ENCODE data around the gene KAZN.

Gene KAZN

DNA sequence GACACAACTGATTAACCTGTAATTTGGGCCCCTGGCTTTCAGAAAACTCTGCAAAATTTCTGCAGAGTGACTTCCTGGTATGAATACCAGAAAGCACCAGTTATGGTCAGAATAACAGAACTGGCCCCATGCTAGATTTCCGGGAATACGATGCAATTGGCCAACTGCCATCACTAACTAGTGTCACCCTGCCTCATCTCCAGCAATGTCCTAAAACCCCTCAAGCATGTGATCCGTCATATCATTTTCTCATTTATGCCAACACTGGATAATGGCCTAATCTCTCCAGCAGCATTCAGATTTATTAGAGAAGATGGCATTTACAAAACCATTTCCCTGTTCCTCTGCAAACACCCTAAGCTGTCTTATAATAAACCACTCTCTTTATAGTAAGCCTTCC, 15.4 kb downstream of the KAZN start:
- Histone ChIP-seq H3K4me1 (ENCODE audit: control insufficient read depth, insufficient read depth, low read length) (peaks cover 4% of the 10 kb centered on the region; the same call in 1 of the 2 replicates), H3K9me3 (ENCODE audit: control insufficient read depth, insufficient read depth, low read depth, low read length) (no peaks in the 10 kb centered on the region), H3K36me3 (ENCODE audit: control insufficient read depth, insufficient read depth, low read length) (peaks cover 5% of the 10 kb centered on the region; the same call in 1 of the 2 replicates), H3K27me3 (ENCODE audit: control insufficient read depth, insufficient read depth, low read length) (no peaks in the 10 kb centered on the region), H3K27ac (ENCODE audit: low read depth, low read length) (no peak overlapping the region), H3K4me3 (ENCODE audit: low read depth, low read length) (no peak overlapping the region), H3K9ac (ENCODE audit: low read length) (no peak overlapping the region)

DNA sequence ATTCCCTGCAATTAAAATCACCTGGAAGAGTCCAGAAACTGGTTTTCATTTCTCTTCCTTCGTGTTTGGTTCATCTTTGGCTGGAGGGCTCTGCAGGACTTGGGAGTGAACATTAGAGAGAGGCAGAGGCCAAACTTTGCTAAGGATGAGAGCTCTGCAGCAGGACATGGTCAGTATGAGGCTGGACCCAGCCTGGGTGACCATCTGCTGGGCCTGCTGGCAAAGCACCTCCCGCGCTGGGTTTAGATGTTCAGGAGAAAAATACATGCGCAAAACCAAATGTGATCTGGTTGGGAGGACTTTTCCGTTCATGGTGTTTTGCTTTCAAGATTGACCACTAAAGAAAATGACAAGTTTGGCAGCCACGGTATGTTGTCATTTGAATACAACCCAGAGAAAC, 15.9 kb downstream of the KAZN start:
- peaks cover 2% of the 10 kb centered on the region; the same call in 1 of the 2 replicates for H3K36me3 ChIP-seq (ENCODE audit: control insufficient read depth, insufficient read depth, low read length)
- H3K27ac ChIP-seq (ENCODE audit: low read depth, low read length) = no peak overlapping the region
- H3K27me3 ChIP-seq (ENCODE audit: control insufficient read depth, insufficient read depth, low read length) = no peaks in the 10 kb centered on the region
- H3K9me3 ChIP-seq (ENCODE audit: control insufficient read depth, insufficient read depth, low read depth, low read length) = no peaks in the 10 kb centered on the region
- no peak overlapping the region for H3K9ac ChIP-seq (ENCODE audit: low read length)
- H3K4me1 ChIP-seq (ENCODE audit: control insufficient read depth, insufficient read depth, low read length) = peaks cover 4% of the 10 kb centered on the region; the same call in 1 of the 2 replicates
- H3K4me3 ChIP-seq (ENCODE audit: low read depth, low read length) = no peak overlapping the region

DNA sequence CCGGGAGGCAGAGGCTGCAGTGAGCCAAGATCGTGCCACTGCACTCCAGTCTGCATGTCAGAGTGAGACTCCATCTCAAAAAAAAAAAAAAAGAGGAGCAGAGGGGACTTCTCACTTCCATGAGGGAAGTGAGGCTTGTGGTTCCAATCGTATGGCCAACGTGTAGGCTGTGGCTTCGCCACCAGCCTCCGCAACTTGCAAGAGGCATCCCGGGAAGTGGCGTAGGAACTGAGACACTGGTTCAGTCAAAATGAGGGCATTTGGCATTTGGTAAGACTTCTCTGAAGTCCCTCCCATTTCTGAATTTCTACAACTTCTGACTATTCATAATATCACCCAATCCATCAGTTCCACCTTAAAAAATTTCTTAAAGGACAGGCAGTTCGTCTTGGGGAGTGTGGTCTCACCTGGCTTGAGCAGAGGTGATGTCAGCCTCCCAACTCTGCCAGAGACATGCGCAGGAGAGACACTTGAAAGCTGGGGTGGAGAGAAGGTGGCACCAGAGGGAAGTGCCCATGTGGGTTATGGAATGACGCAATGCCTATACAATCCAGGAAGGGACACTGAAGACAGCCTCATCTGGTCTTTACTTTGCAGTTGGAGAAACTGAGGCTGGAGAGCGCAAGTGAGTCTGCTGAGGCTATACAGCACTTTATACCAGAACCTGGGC, 17.2 kb downstream of the KAZN start:
- Histone ChIP-seq H3K27me3 (ENCODE audit: control insufficient read depth, insufficient read depth, low read length) (no peaks in the 10 kb centered on the region), H3K27ac (ENCODE audit: low read depth, low read length) (no peak overlapping the region)

DNA sequence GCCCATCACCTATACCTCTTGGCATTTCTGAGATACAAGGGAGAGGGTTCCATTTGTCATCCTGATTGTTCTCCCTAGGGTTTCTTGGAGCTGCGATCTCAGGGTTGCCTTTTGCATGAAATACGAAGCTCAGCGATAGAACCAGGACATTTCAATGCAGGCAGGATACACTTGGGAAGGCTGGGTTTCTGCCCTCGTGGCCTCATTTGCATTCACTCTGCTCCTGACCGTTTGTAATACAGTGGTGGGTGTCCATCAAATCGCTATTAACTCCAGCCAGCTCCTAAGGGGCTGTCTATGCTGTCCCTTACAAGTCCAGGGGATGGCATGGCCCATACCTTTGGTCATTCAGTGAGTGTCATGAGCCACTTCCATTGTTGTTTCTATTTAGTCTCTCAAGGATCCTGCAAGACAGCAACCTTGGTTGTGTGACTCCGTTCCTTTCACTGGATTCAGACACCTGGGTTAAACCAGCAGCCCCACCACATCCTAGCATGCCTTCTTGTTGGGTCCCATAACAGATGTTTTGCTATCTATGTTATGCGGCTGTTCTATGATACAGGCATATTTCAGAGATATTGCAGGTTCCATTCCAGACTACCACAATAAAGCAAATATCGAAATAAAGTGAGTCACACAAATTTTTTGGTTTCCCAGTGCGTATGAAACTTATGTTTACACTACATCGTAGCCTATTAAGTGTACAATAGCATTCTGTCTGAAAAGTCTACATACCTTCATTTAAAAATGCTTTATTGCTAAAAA, 18.3 kb downstream of the KAZN start:
- Histone ChIP-seq H3K4me1 (ENCODE audit: control insufficient read depth, insufficient read depth, low read length) (peaks cover 4% of the 10 kb centered on the region; the same call in 1 of the 2 replicates), H3K27ac (ENCODE audit: low read depth, low read length) (no peak overlapping the region), H3K36me3 (ENCODE audit: control insufficient read depth, insufficient read depth, low read length) (0 out of 2 replicates have a peak, but pooled peaks cover 2% of the 10 kb centered on the region), H3K4me3 (ENCODE audit: low read depth, low read length) (no peak overlapping the region), H3K9me3 (ENCODE audit: control insufficient read depth, insufficient read depth, low read depth, low read length) (0 out of 2 replicates have a peak, but pooled peaks cover 5% of the 10 kb centered on the region), H3K9ac (ENCODE audit: low read length) (no peak overlapping the region), H3K27me3 (ENCODE audit: control insufficient read depth, insufficient read depth, low read length) (no peaks in the 10 kb centered on the region)

More for the DNA sequence above, 17.2 kb downstream of the KAZN start:
- H3K9me3 ChIP-seq (ENCODE audit: control insufficient read depth, insufficient read depth, low read depth, low read length) = no peaks in the 10 kb centered on the region
- no peak overlapping the region for H3K4me3 ChIP-seq (ENCODE audit: low read depth, low read length)
- 0 out of 2 replicates have a peak, but pooled peaks cover 2% of the 10 kb centered on the region for H3K36me3 ChIP-seq (ENCODE audit: control insufficient read depth, insufficient read depth, low read length)
- no peak overlapping the region for H3K9ac ChIP-seq (ENCODE audit: low read length)
- H3K4me1 ChIP-seq (ENCODE audit: control insufficient read depth, insufficient read depth, low read length) = peaks cover 4% of the 10 kb centered on the region; the same call in 1 of the 2 replicates

GRCh38 chr1:14617791-14618190, 19.3 kb downstream of the KAZN start:
- peaks cover 4% of the 10 kb centered on the region; the same call in 1 of the 2 replicates for H3K4me1 ChIP-seq (ENCODE audit: control insufficient read depth, insufficient read depth, low read length)
- no peak overlapping the region for H3K4me3 ChIP-seq (ENCODE audit: low read depth, low read length)
- no peak overlapping the region for H3K27ac ChIP-seq (ENCODE audit: low read depth, low read length)
- H3K9ac ChIP-seq (ENCODE audit: low read length) = no peak overlapping the region
- H3K27me3 ChIP-seq (ENCODE audit: control insufficient read depth, insufficient read depth, low read length) = no peaks in the 10 kb centered on the region
- H3K36me3 ChIP-seq (ENCODE audit: control insufficient read depth, insufficient read depth, low read length) = 0 out of 2 replicates have a peak, but pooled peaks cover 2% of the 10 kb centered on the region
- peaks cover 9% of the 10 kb centered on the region; the same call in 1 of the 2 replicates for H3K9me3 ChIP-seq (ENCODE audit: control insufficient read depth, insufficient read depth, low read depth, low read length)

DNA sequence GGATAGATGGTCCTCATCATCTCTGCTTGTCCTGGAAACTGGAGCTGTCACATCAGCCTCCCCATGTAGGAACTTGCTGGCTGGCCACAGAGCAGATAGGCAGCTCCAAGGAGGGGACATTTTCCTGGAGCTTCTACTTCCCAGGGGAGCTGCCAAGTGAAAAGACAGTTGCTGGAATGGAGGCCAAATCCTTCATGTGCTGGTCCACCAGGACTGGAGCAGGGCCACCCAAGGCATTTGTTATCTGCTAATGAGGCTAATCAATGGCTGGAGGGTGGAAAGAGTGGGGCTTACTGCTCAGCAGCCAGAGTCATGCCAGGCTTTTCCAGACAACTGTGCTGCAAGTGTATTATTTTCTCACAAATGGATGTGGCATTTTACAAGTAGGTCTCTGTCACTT, 22.5 kb downstream of the KAZN start:
- no peak overlapping the region for H3K27ac ChIP-seq (ENCODE audit: low read depth, low read length)
- peaks cover 14% of the 10 kb centered on the region; the same call in 1 of the 2 replicates for H3K9me3 ChIP-seq (ENCODE audit: control insufficient read depth, insufficient read depth, low read depth, low read length)
- H3K4me1 ChIP-seq (ENCODE audit: control insufficient read depth, insufficient read depth, low read length) = peaks cover 18% of the 10 kb centered on the region; the same call in 1 of the 2 replicates
- H3K4me3 ChIP-seq (ENCODE audit: low read depth, low read length) = no peak overlapping the region
- no peak overlapping the region for H3K9ac ChIP-seq (ENCODE audit: low read length)
- H3K36me3 ChIP-seq (ENCODE audit: control insufficient read depth, insufficient read depth, low read length) = no peaks in the 10 kb centered on the region
- H3K27me3 ChIP-seq (ENCODE audit: control insufficient read depth, insufficient read depth, low read length) = no peaks in the 10 kb centered on the region

DNA sequence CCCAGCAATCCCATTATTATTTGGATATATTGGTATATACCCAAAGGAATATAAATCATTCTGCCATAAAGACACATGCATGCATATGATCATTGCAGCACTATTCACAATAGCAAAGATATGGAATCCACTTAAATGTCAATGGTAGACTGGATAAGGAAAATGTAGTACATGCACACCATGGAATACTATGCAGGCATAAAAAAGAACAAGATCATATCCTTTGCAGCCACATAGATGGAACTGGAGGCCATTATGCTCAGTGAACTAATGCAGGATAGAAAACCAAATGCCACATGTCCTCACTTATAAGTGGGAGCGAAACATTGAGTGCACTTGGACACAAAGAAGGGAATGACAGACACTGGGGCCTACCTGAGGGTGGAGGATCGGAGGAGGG, 24.6 kb downstream of the KAZN start:
- H3K9me3 ChIP-seq (ENCODE audit: control insufficient read depth, insufficient read depth, low read depth, low read length) = peaks cover 14% of the 10 kb centered on the region; the same call in 1 of the 2 replicates
- no peak overlapping the region for H3K4me3 ChIP-seq (ENCODE audit: low read depth, low read length)
- no peaks in the 10 kb centered on the region for H3K27me3 ChIP-seq (ENCODE audit: control insufficient read depth, insufficient read depth, low read length)
- H3K36me3 ChIP-seq (ENCODE audit: control insufficient read depth, insufficient read depth, low read length) = no peaks in the 10 kb centered on the region
- H3K9ac ChIP-seq (ENCODE audit: low read length) = no peak overlapping the region
- H3K4me1 ChIP-seq (ENCODE audit: control insufficient read depth, insufficient read depth, low read length) = peaks cover 23% of the 10 kb centered on the region
- H3K27ac ChIP-seq (ENCODE audit: low read depth, low read length) = no peak overlapping the region

GRCh38 chr1:14624941-14625340, 26.5 kb downstream of the KAZN start:
- H3K4me3 ChIP-seq (ENCODE audit: low read depth, low read length) = no peak overlapping the region
- no peak overlapping the region for H3K27ac ChIP-seq (ENCODE audit: low read depth, low read length)
- peaks cover 23% of the 10 kb centered on the region for H3K4me1 ChIP-seq (ENCODE audit: control insufficient read depth, insufficient read depth, low read length)
- H3K27me3 ChIP-seq (ENCODE audit: control insufficient read depth, insufficient read depth, low read length) = no peaks in the 10 kb centered on the region
- no peaks in the 10 kb centered on the region for H3K36me3 ChIP-seq (ENCODE audit: control insufficient read depth, insufficient read depth, low read length)
- no peak overlapping the region for H3K9ac ChIP-seq (ENCODE audit: low read length)
- peaks cover 14% of the 10 kb centered on the region; the same call in 1 of the 2 replicates for H3K9me3 ChIP-seq (ENCODE audit: control insufficient read depth, insufficient read depth, low read depth, low read length)

DNA sequence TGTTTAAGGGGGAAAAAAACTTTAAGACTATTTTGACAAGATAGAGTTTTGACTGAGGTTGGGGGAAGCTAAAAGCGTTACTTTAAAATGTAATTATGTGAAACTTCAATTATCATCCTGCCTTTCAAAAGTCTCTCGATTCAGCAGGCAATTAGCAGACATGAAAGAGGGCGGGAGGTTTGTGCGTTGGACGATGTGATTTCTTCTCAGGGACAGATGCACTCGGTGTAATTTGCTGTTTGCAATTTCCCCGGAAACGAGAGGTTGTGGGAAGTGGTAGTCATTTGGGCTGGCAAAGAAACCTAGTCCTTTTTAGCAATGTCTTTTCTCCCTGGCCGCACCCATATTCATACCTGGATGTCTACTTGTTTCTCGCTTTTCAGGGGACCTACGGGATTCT, 27.1 kb downstream of the KAZN start:
- Histone ChIP-seq H3K4me1 (ENCODE audit: control insufficient read depth, insufficient read depth, low read length) (peaks cover 23% of the 10 kb centered on the region), H3K27ac (ENCODE audit: low read depth, low read length) (no peak overlapping the region), H3K27me3 (ENCODE audit: control insufficient read depth, insufficient read depth, low read length) (no peaks in the 10 kb centered on the region)

GRCh38 chr1:14625996-14626395, 27.5 kb downstream of the KAZN start:
- H3K27me3 ChIP-seq (ENCODE audit: control insufficient read depth, insufficient read depth, low read length) = no peaks in the 10 kb centered on the region
- no peak overlapping the region for H3K27ac ChIP-seq (ENCODE audit: low read depth, low read length)
- no peak overlapping the region for H3K9ac ChIP-seq (ENCODE audit: low read length)
- H3K4me1 ChIP-seq (ENCODE audit: control insufficient read depth, insufficient read depth, low read length) = peaks cover 23% of the 10 kb centered on the region
- no peak overlapping the region for H3K4me3 ChIP-seq (ENCODE audit: low read depth, low read length)
- H3K9me3 ChIP-seq (ENCODE audit: control insufficient read depth, insufficient read depth, low read depth, low read length) = peaks cover 14% of the 10 kb centered on the region; the same call in 1 of the 2 replicates
- H3K36me3 ChIP-seq (ENCODE audit: control insufficient read depth, insufficient read depth, low read length) = no peaks in the 10 kb centered on the region

More for the DNA sequence above, 27.1 kb downstream of the KAZN start:
- no peak overlapping the region for H3K4me3 ChIP-seq (ENCODE audit: low read depth, low read length)
- peaks cover 14% of the 10 kb centered on the region; the same call in 1 of the 2 replicates for H3K9me3 ChIP-seq (ENCODE audit: control insufficient read depth, insufficient read depth, low read depth, low read length)
- no peaks in the 10 kb centered on the region for H3K36me3 ChIP-seq (ENCODE audit: control insufficient read depth, insufficient read depth, low read length)
- no peak overlapping the region for H3K9ac ChIP-seq (ENCODE audit: low read length)
